SKM-1 treated with dmso at 0.1 percent for 144 hours (cell line): Measurements from ENCODE around the gene ACAD9.
"Not testable (repeated sequence)": the region's sequence is repeated elsewhere in the genome, so short reads cannot be mapped to it uniquely, and the experiment has no call there.

Experiments
- DNase-seq: peaks from one replicate; lab custom pipeline; 2025; ENCODE audit not compliant: unreplicated experiment; lab: John Stamatoyannopoulos, UW

The ACAD9 gene

GRCh38 chr3:128859630-128860029 is 19.8 kb upstream of the ACAD9 start:
- no peak for DNase-seq

GRCh38 chr3:128861491-128861890 is 17.9 kb upstream of the ACAD9 start:
- DNase-seq, result no peak

- DNase-seq, result no peak
Measured at GRCh38 chr3:128863560-128863959, 15.9 kb upstream of the ACAD9 start.

GRCh38 chr3:128864351-128864811 is 15.0 kb upstream of the ACAD9 start:
- no peak for DNase-seq

- peak; percentile 22 for DNase-seq
Measured at GRCh38 chr3:128864849-128865804, 14.3 kb upstream of the ACAD9 start.

GRCh38 chr3:128867200-128868125 is 12.0 kb upstream of the ACAD9 start:
- peak; percentile 68 for DNase-seq

GRCh38 chr3:128870347-128870746 is 9.1 kb upstream of the ACAD9 start:
- DNase-seq, result no peak

- DNase-seq, result no peak
Measured at GRCh38 chr3:128872282-128872681, 7.1 kb upstream of the ACAD9 start.

GRCh38 chr3:128872744-128873143 is 6.7 kb upstream of the ACAD9 start:
- no peak for DNase-seq

GRCh38 chr3:128873244-128874022 is 6.0 kb upstream of the ACAD9 start:
- no peak for DNase-seq

- DNase-seq, result no peak
Measured at GRCh38 chr3:128874481-128875180, 4.8 kb upstream of the ACAD9 start.

- peak; percentile 63 for DNase-seq
Measured at GRCh38 chr3:128875556-128876120, 3.8 kb upstream of the ACAD9 start.

GRCh38 chr3:128878011-128878457 is 1.4 kb upstream of the ACAD9 start:
- no peak for DNase-seq

GRCh38 chr3:128878556-128879124 is 780 bp upstream of the ACAD9 start:
- DNase-seq, result peak; percentile 19

- DNase-seq, result no peak
Measured at GRCh38 chr3:128879991-128880390, 571 bp downstream of the ACAD9 start.

- not testable (repeated sequence) for DNase-seq
Measured at GRCh38 chr3:128880455-128880854, 1.0 kb downstream of the ACAD9 start.

GRCh38 chr3:128881576-128881975 is 2.2 kb downstream of the ACAD9 start:
- DNase-seq, result no peak

GRCh38 chr3:128882719-128883118 is 3.3 kb downstream of the ACAD9 start:
- no peak for DNase-seq

GRCh38 chr3:128884992-128885391 is 5.6 kb downstream of the ACAD9 start:
- DNase-seq, result no peak
